ENCODE data around the gene KIAA1217. TPM values are rescaled to one million over a fixed set of nuclear protein-coding genes. Genes with fewer than 3 reads are reported as not detected.

KIAA1217 gene
- total and polyA plus RNA-seq, 2 donors = 6.2 to 18.0 TPM

DNA sequence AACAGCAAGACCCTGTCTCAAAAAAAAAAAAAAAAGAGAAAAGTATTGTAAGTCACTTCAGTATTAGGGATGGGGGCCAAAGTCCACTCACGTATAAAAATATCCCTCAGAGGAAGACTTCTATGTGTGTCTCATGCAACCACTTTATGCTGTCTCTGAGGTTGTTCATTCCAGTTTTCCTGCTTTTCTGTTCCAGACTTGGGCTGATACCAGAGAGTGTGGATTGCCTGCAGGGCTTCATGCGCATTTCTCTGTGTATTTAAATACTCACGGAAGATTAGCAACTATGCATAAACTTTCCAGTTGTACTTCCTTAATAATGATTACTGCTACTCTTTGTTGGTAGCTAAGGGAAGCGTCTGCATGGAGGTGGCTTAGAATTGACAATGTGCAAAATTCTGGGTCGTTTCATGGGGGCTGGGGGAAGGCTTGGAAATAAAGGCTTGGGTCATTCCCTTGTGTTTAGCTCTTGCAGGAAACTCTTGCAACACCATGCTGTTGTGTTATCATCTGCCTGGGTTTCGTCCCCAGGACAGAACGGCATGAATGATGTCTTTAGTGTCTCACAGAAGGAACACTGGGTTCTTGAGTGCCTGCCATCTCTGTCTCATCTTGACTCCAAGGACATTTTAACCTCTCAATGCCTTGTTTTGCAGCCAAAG, 54.1 kb downstream of the KIAA1217 start:
- H3K4me1 ChIP-seq (ENCODE audit: insufficient read depth) = no peaks in the 10 kb centered on the region
- DNase-seq (ENCODE audit: extremely low spot score) = no peak
- no peak overlapping the region for H3K4me3 ChIP-seq (ENCODE audit: low read depth, low read length)
- 46% methylated on average over 7 of the region's 7 CpGs for WGBS
- no peak overlapping the region for H3K27ac ChIP-seq (ENCODE audit: low read depth)
- H3K36me3 ChIP-seq (ENCODE audit: insufficient read depth) = no peaks in the 10 kb centered on the region

DNA sequence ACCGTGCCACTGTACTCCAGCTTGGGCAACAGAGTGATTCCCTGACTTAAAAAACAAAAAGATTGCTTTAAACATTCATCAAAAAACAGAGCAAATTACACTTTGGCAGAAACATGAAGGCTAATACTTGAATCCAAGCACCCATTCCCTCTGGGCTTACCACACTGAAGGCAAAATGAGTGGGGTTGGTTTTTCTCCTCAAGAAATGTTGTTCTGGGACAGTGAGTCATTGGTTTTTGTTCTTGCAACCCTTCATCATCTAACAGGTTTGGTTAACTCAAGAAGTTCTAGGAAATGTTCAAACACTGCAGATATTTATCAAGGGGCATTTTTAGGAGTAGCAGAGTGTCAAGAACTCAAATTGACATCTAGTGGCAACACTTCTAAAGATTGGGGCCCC, 60.5 kb downstream of the KIAA1217 start:
- no peak for DNase-seq (ENCODE audit: extremely low spot score)
- no peak overlapping the region for H3K4me3 ChIP-seq (ENCODE audit: low read depth, low read length)
- no peaks in the 10 kb centered on the region for H3K4me1 ChIP-seq (ENCODE audit: insufficient read depth)
- 95% methylated on average over 1 of the region's 1 CpG for WGBS
- no peak overlapping the region for H3K27ac ChIP-seq (ENCODE audit: low read depth)
- H3K36me3 ChIP-seq (ENCODE audit: insufficient read depth) = no peaks in the 10 kb centered on the region

DNA sequence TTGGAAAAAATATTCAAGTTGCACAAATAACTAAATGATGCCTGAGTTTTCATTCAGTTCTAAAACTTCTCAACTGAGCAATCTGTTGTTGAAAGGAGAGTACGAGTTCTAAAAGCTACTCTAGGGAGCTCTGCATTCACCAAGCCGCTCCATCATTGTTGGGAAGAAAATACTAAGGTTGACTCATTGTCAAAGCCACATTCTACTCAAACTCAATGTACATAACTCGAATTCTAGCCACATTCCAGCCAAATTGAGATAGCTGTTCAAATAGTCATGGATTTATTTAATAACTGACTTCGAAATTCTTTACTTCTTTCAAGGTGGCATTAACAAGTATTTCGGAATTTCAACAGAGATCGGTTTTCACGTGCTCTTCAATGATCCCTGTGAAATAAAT, 63.4 kb downstream of the KIAA1217 start:
- 84% methylated on average over 7 of the region's 7 CpGs for WGBS

GRCh38 chr10:24277277-24277676, 68.3 kb downstream of the KIAA1217 start:
- DNase-seq (ENCODE audit: extremely low spot score) = no peak
- H3K27ac ChIP-seq (ENCODE audit: low read depth) = no peak overlapping the region
- WGBS = 80% methylated on average over 3 of the region's 3 CpGs

More for the DNA sequence above, 63.4 kb downstream of the KIAA1217 start:
- Histone ChIP-seq H3K4me3 (ENCODE audit: low read depth, low read length) (no peak overlapping the region), H3K27ac (ENCODE audit: low read depth) (no peak overlapping the region), H3K4me1 (ENCODE audit: insufficient read depth) (no peaks in the 10 kb centered on the region), H3K36me3 (ENCODE audit: insufficient read depth) (no peaks in the 10 kb centered on the region)
- DNase-seq (ENCODE audit: extremely low spot score) = no peak

GRCh38 chr10:24277771-24278170, 68.8 kb downstream of the KIAA1217 start:
- H3K4me3 ChIP-seq (ENCODE audit: low read depth, low read length) = no peak overlapping the region
- no peak for DNase-seq (ENCODE audit: extremely low spot score)
- H3K27ac ChIP-seq (ENCODE audit: low read depth) = no peak overlapping the region
- WGBS = 75% methylated on average over 9 of the region's 9 CpGs
- no peaks in the 10 kb centered on the region for H3K4me1 ChIP-seq (ENCODE audit: insufficient read depth)
- H3K36me3 ChIP-seq (ENCODE audit: insufficient read depth) = no peaks in the 10 kb centered on the region

More at GRCh38 chr10:24277277-24277676, 68.3 kb downstream of the KIAA1217 start:
- Histone ChIP-seq H3K4me1 (ENCODE audit: insufficient read depth) (no peaks in the 10 kb centered on the region), H3K4me3 (ENCODE audit: low read depth, low read length) (no peak overlapping the region), H3K36me3 (ENCODE audit: insufficient read depth) (no peaks in the 10 kb centered on the region)

GRCh38 chr10:24278176-24278889, 69.4 kb downstream of the KIAA1217 start:
- DNase-seq (ENCODE audit: extremely low spot score) = no peak
- H3K27ac ChIP-seq (ENCODE audit: low read depth) = no peak overlapping the region
- H3K36me3 ChIP-seq (ENCODE audit: insufficient read depth) = no peaks in the 10 kb centered on the region
- H3K4me3 ChIP-seq (ENCODE audit: low read depth, low read length) = no peak overlapping the region
- WGBS = 58% methylated on average over 5 of the region's 5 CpGs
- H3K4me1 ChIP-seq (ENCODE audit: insufficient read depth) = no peaks in the 10 kb centered on the region

DNA sequence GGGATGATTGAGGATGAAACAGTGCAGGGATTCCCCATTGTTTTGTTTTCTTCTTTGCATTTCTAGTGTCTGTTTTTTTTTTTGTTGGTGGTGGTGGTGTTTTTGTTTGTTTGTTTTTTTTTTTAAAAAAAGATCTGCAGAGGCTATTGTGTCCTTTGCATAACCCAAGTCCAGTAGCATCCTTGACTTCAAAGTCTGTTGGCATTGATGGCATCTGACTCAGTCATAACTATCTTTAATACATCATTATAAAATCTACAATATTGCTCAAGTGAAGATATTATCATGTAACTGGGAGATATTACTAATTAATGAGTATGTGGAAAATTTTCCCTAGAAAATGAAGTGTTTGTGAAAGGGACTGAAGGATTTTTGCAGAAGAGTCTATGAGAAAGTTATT, 70.2 kb downstream of the KIAA1217 start:
- Histone ChIP-seq H3K4me1 (ENCODE audit: insufficient read depth) (no peaks in the 10 kb centered on the region), H3K36me3 (ENCODE audit: insufficient read depth) (no peaks in the 10 kb centered on the region), H3K27ac (ENCODE audit: low read depth) (no peak overlapping the region), H3K4me3 (ENCODE audit: low read depth, low read length) (no peak overlapping the region)
- no peak for DNase-seq (ENCODE audit: extremely low spot score)

DNA sequence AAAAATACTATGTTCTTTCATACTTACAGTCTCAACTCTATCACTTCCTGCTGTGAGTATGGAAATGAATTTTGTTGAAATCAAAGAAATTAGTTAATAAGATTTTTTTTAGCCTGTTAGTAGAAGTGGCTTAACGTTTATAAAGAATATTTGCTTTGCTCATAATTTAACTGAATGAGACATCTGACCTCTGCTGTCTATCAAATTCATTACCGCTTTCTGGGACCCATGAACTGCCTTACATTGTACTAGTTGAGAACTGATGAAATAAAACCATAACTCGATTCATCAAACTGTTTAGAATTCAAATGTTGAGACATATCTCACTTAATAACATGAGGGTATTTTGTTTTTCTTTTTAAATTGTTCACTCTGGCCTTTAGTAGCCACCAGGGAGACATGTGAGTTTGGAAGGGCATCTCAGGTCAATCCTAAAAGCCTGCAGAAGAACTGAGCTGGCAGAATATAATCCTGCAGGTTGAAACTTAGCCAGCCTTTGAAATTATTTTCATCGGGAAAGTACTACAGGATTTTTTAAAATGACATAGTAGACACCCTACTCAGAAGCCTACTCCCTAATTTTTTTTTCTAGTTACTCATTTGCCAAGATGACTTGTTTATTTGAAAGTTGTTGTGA, 78.7 kb downstream of the KIAA1217 start:
- Histone ChIP-seq H3K27ac (ENCODE audit: low read depth) (no peak overlapping the region), H3K4me1 (ENCODE audit: insufficient read depth) (no peaks in the 10 kb centered on the region), H3K36me3 (ENCODE audit: insufficient read depth) (no peaks in the 10 kb centered on the region), H3K4me3 (ENCODE audit: low read depth, low read length) (no peak overlapping the region)
- WGBS = 46% methylated on average over 4 of the region's 4 CpGs
- no peak for DNase-seq (ENCODE audit: extremely low spot score)

DNA sequence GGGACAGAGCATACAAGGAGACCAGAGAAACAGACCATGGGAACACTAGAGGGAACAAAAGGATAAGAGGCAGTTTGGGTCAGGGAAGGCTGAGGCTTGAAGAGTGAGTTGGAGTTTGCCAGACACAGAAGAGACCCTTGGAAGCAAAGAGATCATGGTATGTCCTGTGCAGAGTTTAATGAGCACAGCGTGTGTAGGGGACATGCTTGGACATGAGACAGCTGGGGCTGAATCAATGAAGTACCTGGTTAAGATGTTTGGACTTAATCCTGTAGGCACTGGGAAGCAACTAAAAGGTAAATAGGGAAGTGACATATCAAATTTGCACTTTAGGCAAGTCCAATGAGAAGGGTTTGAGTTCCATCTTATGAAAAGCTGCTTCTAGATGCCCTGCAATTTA, 79.6 kb downstream of the KIAA1217 start:
- H3K36me3 ChIP-seq (ENCODE audit: insufficient read depth) = no peaks in the 10 kb centered on the region
- H3K27ac ChIP-seq (ENCODE audit: low read depth) = no peak overlapping the region

DNA sequence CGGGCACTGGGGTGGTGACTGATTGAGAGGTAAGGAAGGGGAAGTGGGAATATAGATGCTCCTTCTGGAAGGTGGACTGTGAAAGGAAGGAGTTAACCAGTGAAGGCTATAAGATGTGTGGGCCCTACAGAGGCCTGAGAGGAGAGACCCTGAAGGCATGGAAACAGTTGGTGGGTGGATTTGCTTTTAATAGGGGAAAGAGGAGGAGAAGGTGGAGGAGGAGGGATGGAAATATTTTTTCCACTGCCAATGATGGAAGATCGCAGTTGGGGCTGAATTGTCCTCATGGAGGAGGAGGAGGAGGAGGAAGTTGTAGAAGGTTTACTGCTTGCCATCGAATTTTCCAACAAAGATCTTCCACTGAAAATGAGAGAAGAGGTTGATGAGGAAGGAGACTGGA, 80.3 kb downstream of the KIAA1217 start:
- no peaks in the 10 kb centered on the region for H3K36me3 ChIP-seq (ENCODE audit: insufficient read depth)
- H3K27ac ChIP-seq (ENCODE audit: low read depth) = no peak overlapping the region
- 86% methylated on average over 3 of the region's 3 CpGs for WGBS
- no peak overlapping the region for H3K4me3 ChIP-seq (ENCODE audit: low read depth, low read length)
- H3K4me1 ChIP-seq (ENCODE audit: insufficient read depth) = no peaks in the 10 kb centered on the region
- DNase-seq (ENCODE audit: extremely low spot score) = no peak

More for the DNA sequence above, 79.6 kb downstream of the KIAA1217 start:
- Histone ChIP-seq H3K4me3 (ENCODE audit: low read depth, low read length) (no peak overlapping the region), H3K4me1 (ENCODE audit: insufficient read depth) (no peaks in the 10 kb centered on the region)
- WGBS = 88% methylated on average over 1 of the region's 1 CpG
- DNase-seq (ENCODE audit: extremely low spot score) = no peak

- 82% methylated on average over 11 of the region's 11 CpGs for WGBS
- Histone ChIP-seq H3K27ac (ENCODE audit: low read depth) (no peak overlapping the region), H3K4me3 (ENCODE audit: low read depth, low read length) (no peak overlapping the region), H3K36me3 (ENCODE audit: insufficient read depth) (no peaks in the 10 kb centered on the region), H3K4me1 (ENCODE audit: insufficient read depth) (no peaks in the 10 kb centered on the region)
- DNase-seq (ENCODE audit: extremely low spot score) = no peak
These were observed 83.7 kb downstream of the KIAA1217 start for GRCh38 chr10:24292304-24293293.

DNA sequence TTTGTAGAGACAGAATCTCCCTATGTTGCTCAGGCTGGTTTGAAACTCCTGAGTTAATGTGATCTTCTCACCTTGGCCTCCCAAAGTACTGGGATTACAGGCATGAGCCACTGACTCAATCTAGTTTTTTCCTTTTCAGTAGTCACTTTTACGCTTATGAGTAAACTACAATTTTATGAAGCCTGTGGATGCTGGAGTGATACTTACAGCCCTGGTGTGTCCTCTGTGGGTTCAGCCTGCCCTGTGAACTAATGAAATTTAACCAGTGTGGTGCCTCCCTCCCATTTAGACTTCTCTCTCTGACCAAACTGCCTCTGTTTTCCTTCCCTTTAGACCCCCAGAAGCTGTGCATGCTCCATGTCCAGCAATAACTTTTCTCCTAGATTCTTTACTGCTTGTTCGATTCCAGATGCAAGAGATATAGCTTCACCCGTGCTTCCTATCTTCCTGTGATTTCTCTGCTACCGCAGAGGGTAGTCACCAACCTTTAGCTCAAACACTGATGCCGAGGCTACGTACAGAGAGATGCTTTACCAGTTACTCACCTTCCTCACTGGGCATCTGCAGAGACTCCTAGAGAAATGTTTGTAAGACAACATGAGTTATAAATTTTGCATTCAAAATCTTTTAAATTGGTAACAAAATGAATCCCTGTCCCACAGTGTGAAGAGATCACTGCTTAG, 90.8 kb downstream of the KIAA1217 start:
- 84% methylated on average over 6 of the region's 6 CpGs for WGBS
- Histone ChIP-seq H3K27ac (ENCODE audit: low read depth) (no peak overlapping the region), H3K4me3 (ENCODE audit: low read depth, low read length) (no peak overlapping the region), H3K4me1 (ENCODE audit: insufficient read depth) (no peaks in the 10 kb centered on the region), H3K36me3 (ENCODE audit: insufficient read depth) (no peaks in the 10 kb centered on the region)
- DNase-seq (ENCODE audit: extremely low spot score) = no peak
